IPS-18a (cell line): Measurements from ENCODE around the gene ZSCAN10.
"Not testable (repeated sequence)": the region's sequence is repeated elsewhere in the genome, so short reads cannot be mapped to it uniquely, and the experiment has no call there.

Experiments
- H3K27ac ChIP-seq: one replicate; pipeline ENCODE4 v1.5.1; 2013; ENCODE audit warnings: low read length
- H3K27me3 ChIP-seq: one replicate; pipeline ENCODE4 v1.6.1; 2013; ENCODE audit warnings: mild to moderate bottlenecking, low read length; ENCODE audit not compliant: control insufficient read depth, insufficient read depth
- H3K36me3 ChIP-seq: one replicate; pipeline ENCODE4 v1.6.1; 2013; ENCODE audit warnings: low read depth, low read length; ENCODE audit not compliant: control insufficient read depth
- H3K4me1 ChIP-seq: one replicate; pipeline ENCODE4 v1.6.1; 2013; ENCODE audit warnings: low read depth, low read length; ENCODE audit not compliant: control insufficient read depth
- H3K4me3 ChIP-seq: one replicate; pipeline ENCODE4 v1.5.1; 2013; ENCODE audit warnings: low read length
- H3K9ac ChIP-seq: one replicate; pipeline ENCODE4 v1.6.1; 2013; ENCODE audit warnings: mild to moderate bottlenecking, low read length, moderate library complexity
- H3K9me3 ChIP-seq: one replicate; pipeline ENCODE4 v1.6.1; 2013; ENCODE audit warnings: low read depth, low read length; ENCODE audit not compliant: control insufficient read depth

Gene ZSCAN10

DNA sequence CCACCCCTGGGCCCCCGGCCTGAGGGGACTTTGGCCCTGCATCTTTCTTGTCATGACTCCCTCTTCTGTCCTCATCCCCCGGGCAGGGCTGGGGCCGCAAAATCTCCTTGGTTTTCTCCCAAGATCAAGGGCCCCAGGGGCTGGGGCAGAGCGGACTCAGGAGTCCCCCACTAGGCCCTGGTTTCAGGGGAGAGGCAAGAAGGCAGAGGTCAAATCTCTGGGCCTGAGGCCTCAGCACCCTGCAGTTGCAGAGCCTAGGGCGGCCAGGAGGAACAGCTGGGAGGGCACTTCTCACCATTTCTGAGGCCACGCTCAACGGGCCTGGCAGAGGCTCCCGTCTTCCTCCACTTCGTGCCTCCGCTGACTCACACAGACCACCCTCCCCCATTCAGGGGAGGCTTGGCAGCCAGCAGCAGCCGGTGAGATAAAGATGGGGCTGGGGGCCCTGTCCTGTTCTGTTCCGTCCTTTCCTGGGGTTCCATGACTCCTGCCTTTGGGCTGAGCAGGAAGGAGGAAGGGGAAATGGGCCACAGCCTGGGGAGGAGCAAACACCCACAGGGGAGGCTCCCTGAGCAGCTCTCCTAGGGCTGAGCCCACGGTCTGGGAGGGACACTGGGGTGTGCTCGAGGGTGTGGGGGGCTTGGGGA lies 12.4 kb downstream of the ZSCAN10 start:
- H3K27ac ChIP-seq = no peak overlapping the region
- no peak overlapping the region for H3K9ac ChIP-seq
- H3K27me3 ChIP-seq = no peaks in the 10 kb centered on the region
- no peaks in the 10 kb centered on the region for H3K4me1 ChIP-seq
- no peaks in the 10 kb centered on the region for H3K9me3 ChIP-seq
- H3K36me3 ChIP-seq = peaks cover 40% of the 10 kb centered on the region
- H3K4me3 ChIP-seq = no peak overlapping the region

DNA sequence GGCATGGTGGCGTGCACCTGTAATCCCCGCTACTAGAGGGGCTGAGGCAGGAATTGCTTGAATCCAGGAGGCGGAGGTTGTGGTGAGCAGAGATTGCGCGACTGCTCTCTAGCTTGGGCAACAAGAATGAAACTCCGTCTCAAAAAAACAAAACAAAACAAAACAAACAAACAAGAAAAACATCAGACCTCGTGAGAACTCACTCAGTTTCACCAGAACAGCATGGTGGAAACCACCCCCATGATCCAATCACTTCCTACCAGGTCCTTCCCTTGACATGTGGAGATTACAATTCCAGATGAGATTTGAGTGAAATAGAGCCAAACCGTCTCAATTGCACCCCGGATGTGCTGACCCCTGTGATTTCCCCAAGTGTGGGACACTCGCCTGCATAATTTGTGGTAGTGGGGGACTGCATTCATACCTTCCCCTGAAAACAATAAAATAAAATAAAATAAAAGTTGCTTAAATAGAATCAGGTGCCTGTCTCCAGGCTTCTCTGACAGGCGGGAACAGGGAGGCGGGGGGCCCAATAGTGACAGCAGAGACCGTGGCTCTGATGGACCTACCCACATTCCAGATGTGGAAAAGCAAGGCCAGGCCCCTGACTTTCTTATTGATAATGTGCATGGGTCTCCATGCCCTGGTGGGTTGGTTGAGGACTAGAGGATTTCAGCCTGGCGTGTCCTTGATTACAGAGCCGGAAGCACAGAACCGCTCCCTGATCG lies 13.1 kb downstream of the ZSCAN10 start:
- Histone ChIP-seq H3K9ac (no peak overlapping the region), H3K4me3 (no peak overlapping the region), H3K27ac (no peak overlapping the region), H3K36me3 (peaks cover 33% of the 10 kb centered on the region), H3K4me1 (no peaks in the 10 kb centered on the region), H3K27me3 (no peaks in the 10 kb centered on the region), H3K9me3 (no peaks in the 10 kb centered on the region)

DNA sequence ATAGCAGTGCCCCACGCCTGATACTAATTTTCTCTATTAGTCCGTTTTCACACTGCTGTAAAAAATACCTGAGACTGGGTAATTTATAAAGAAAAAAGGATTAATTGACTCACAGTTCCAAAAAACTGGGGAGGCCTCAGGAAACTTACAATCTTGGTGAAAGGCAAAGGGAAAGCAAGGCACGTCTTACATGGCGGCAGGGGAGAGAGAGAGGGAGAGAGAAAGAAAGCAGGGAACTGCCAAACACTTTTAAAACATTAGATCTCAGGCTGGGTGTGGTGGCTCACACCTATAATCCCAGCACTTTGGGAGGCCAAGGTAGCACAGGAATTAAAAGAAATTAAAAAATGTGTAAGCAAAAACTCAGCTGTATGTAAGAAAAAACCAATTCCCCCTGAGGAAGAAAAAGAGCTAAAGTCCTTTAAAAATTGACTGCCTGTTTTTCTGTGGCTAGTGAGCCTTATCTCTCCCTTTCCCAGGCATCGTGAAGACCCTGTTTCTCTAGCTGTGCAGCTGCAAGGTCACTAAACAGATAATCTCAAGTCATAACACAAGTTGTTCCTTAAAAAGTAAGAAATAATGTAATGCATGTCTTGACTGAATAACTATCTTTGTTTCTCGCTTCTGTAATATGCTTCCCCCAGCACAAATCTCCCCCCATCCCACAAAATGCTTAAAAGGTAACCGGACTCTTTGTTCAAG lies 14.0 kb downstream of the ZSCAN10 start:
- Histone ChIP-seq H3K9me3 (no peaks in the 10 kb centered on the region), H3K36me3 (peaks cover 24% of the 10 kb centered on the region), H3K9ac (no peak overlapping the region), H3K27ac (no peak overlapping the region), H3K4me3 (no peak overlapping the region), H3K4me1 (no peaks in the 10 kb centered on the region), H3K27me3 (no peaks in the 10 kb centered on the region)

DNA sequence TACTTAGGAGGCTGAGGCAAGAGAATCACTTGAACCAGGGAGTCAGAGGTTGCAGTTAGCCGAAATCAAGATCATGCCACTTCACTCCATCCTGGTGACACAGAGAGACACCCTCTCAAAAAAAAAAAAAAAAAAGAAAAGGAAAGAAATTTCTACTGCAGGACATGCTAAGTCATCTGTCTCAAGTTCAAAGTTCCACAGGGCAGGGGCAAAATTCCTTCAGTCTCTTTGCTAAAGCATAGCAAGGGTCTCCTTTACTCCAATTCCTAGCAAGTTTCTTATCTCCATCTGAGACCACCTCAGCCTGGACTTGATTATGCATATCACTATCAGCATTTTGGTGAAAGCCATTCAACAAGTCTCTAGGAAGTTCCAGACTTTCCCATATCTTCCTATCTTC lies 14.6 kb downstream of the ZSCAN10 start:
- H3K4me1 ChIP-seq = no peaks in the 10 kb centered on the region
- H3K9me3 ChIP-seq = no peaks in the 10 kb centered on the region
- H3K4me3 ChIP-seq = no peak overlapping the region
- H3K9ac ChIP-seq = no peak overlapping the region
- no peak overlapping the region for H3K27ac ChIP-seq
- no peaks in the 10 kb centered on the region for H3K27me3 ChIP-seq
- peaks cover 18% of the 10 kb centered on the region for H3K36me3 ChIP-seq

DNA sequence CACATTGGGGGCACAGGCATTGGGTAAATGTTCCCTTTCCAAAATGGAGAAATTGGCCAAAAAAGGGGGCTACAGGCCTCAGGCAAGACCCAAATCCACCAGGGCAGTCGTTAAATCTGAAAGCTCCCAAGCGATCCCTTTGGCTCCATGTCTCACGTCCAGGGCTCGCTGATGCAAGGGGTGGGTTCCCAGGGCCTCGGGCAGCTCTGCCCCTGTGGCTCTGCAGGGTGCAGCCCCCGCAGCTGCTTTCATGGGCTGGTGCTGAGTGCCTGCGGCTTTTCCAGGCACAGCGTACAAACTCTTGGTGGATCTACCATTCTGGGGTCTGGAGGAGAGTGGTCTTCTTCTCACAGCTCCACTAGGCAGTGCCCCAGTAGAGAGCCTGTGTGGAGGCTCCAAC lies 15.7 kb downstream of the ZSCAN10 start:
- H3K27me3 ChIP-seq, H3K9ac ChIP-seq, H3K9me3 ChIP-seq, H3K36me3 ChIP-seq, H3K4me1 ChIP-seq, H3K4me3 ChIP-seq, H3K27ac ChIP-seq: not testable (repeated sequence)

DNA sequence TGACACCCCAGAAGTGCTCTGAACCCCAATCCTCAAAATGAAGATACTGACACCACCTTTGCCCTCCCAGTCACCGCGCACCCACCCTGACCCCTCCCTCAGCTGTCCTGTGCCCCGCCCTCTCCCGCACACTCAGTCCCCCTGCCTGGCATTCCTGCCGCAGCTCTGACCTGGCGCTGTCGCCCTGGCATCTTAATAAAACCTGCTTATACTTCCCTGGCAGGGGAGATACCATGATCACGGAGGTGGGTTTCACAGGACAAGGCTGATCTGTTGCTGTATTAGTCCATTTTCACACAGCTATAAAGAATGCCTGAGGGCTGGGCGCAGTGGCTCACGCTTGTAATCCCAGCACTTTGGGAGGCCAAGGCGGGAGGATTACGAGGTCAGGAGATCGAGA lies 17.1 kb downstream of the ZSCAN10 start:
- H3K9ac ChIP-seq, H3K27me3 ChIP-seq: not testable (repeated sequence)

DNA sequence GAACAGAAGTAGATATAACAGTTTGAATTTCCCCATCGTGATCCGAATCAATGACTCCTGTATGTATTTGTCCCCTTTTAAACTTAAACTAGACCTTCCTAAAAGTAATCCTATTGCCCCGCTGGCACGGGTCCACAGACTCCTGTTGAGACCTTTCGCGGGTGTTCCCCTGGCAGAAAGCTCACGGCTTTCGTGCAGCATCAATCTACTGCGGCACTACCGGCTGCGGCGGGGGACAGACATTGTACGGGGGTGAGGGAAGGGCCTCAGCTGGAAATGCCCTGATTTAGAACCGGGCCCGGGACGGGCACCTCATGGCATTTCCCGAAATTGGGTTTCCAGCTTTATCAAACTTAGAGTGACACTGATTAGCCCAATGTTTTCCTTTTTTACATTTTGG lies 19.1 kb downstream of the ZSCAN10 start:
- Histone ChIP-seq H3K4me1 (no peaks in the 10 kb centered on the region), H3K9me3 (no peaks in the 10 kb centered on the region), H3K4me3 (no peak overlapping the region), H3K27me3 (no peaks in the 10 kb centered on the region), H3K9ac (no peak overlapping the region), H3K36me3 (no peaks in the 10 kb centered on the region), H3K27ac (no peak overlapping the region)

More for the DNA sequence above, 17.1 kb downstream of the ZSCAN10 start:
- H3K36me3 ChIP-seq, H3K27ac ChIP-seq, H3K9me3 ChIP-seq, H3K4me3 ChIP-seq, H3K4me1 ChIP-seq: not testable (repeated sequence)

DNA sequence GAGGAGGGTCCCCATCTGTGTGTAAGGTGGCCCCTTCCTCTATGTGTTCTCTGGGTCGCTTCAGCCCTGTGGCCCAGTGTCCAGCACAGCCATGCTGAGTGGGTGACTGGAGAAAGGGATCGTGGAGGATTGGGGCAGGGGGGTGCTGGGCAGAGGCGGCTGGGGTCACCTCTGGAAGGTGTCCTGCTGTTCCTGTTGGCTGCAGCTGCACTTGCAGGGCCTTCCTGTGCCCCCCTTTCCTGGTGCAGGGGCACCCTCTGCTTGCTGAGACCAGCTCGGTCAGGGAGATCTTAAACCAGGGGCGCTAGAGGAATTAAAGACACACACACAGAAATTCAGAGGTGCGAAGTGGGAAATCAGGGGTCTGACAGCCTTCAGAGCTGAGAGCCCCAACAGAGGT lies 22.5 kb downstream of the ZSCAN10 start:
- Histone ChIP-seq H3K27me3 (no peaks in the 10 kb centered on the region), H3K9me3 (no peaks in the 10 kb centered on the region), H3K4me1 (no peaks in the 10 kb centered on the region), H3K27ac (no peak overlapping the region), H3K9ac (no peak overlapping the region), H3K36me3 (no peaks in the 10 kb centered on the region), H3K4me3 (no peak overlapping the region)

DNA sequence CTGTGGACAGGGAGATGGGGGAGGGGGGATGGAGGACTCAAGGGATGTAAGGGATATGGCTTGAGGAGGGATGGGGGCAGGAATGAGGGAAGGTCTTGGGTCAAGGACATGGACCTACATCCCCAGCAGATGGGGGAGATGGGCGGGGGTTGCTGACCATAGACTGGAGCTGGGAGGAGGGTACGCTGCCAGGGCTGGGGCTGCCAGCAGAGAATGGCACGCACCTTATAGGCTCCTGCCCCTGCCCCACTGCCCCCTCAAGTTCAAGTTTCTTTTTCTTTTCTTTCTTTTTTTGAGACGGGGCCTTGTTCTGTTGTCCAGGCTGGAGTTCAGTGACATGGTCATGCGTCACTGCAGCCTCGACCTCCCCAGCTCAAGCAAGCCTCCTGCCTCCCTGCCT lies 23.1 kb downstream of the ZSCAN10 start:
- not testable (repeated sequence) for H3K4me3 ChIP-seq, H3K36me3 ChIP-seq, H3K9me3 ChIP-seq, H3K4me1 ChIP-seq, H3K27me3 ChIP-seq, H3K27ac ChIP-seq, H3K9ac ChIP-seq

DNA sequence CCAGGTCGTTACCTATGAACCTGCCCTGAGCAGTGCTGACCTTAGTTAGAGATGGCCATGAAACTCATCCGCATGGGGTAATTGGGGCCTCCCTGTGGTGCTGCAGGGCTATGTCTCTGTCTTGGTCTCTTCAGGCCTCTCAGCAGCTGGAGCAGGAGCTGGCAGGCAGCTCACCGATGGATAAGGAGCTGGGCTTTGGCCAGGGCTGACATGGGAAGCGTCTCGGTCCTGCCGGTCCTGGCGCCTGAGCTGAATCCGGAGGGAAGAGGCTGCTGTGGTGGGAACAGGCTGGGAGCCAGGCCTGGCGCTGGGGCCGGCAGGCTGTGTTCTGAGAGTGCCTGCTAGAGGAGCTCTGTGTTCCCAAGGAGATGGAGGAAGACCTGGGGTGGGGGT lies 23.6 kb downstream of the ZSCAN10 start:
- no peak overlapping the region for H3K27ac ChIP-seq
- H3K27me3 ChIP-seq = no peaks in the 10 kb centered on the region
- no peak overlapping the region for H3K9ac ChIP-seq
- H3K9me3 ChIP-seq = no peaks in the 10 kb centered on the region
- no peaks in the 10 kb centered on the region for H3K4me1 ChIP-seq
- no peak overlapping the region for H3K4me3 ChIP-seq
- H3K36me3 ChIP-seq = no peaks in the 10 kb centered on the region

DNA sequence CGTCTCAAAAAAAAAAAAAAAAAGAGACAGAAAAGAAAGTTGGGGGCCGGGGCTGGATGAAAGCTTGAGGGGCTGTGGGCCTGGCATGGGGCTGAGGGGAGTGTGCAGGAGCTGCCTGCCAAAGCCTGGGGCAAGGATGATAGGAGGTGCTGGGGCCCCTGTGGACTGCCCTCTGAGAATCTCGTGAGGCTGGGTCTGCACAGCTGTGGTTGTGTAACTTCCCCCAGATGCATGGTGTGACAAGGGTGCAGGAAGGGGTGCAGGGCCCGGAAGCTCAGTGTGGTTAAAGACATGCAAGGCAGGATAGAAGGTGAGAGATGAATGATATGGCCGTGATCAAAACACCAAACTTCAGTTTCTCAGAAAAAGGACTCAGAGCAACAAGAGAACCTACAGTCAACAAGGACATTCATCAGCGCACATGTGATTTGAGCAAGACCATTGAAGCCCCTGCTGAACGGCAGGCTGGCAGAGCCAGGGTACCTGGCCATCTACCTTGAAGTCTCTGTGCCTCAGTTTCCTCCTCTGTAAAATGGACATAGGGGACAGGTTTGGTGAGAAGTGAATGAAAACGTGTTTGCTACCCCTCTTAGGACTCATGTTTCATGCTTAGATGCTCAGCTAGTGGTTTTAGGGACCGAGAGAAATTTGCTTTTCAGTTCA lies 24.1 kb downstream of the ZSCAN10 start:
- H3K27me3 ChIP-seq = no peaks in the 10 kb centered on the region
- no peak overlapping the region for H3K9ac ChIP-seq
- H3K36me3 ChIP-seq = no peaks in the 10 kb centered on the region
- H3K4me3 ChIP-seq = no peak overlapping the region
- H3K9me3 ChIP-seq = no peaks in the 10 kb centered on the region
- no peaks in the 10 kb centered on the region for H3K4me1 ChIP-seq
- no peak overlapping the region for H3K27ac ChIP-seq
